Uterus (tissue), 4 donors: ENCODE measurements around the gene BCAS3. TPM values are rescaled to one million over a fixed set of nuclear protein-coding genes. Genes with fewer than 3 reads are reported as not detected.

Source experiments
- DNase-seq, 2 donors: peaks; one replicate each; pipeline ENCODE4 v3.0.0-alpha.2; 2019 to 2020
- H3K27ac ChIP-seq, 2 donors: fragments of 200-600 bp; sonication (generic); 1 replicate in 1 of 2; 2 replicates in 1 of 2; pipeline ENCODE4 v1.5.1; 2016 to 2018
- H3K27me3 ChIP-seq, 2 donors: fragments of 200-600 bp; sonication (generic); one replicate each; pipeline ENCODE4 v1.5.1; 2018 to 2019; ENCODE audit warnings: control low read depth in 1 of 2
- H3K36me3 ChIP-seq, 2 donors: fragments of 200-600 bp; sonication (generic); one replicate each; pipeline ENCODE4 v1.5.1; 2019; ENCODE audit warnings: control low read depth in 1 of 2
- H3K4me1 ChIP-seq, 2 donors: fragments of 200-600 bp; sonication (generic); one replicate each; pipeline ENCODE4 v1.5.1; 2018 to 2019; ENCODE audit warnings: control low read depth in 1 of 2
- H3K4me3 ChIP-seq, 2 donors: fragments of 200-600 bp; sonication (generic); 1 replicate in 1 of 2; 2 replicates in 1 of 2; pipeline ENCODE4 v1.5.1; 2018 to 2019; ENCODE audit warnings: mild to moderate bottlenecking in 1 of 2
- H3K9me3 ChIP-seq, 2 donors: fragments of 200-600 bp; sonication (generic); one replicate each; pipeline ENCODE4 v1.5.1; 2019; ENCODE audit warnings: control low read depth in 1 of 2
- CTCF ChIP-seq, 4 experiments: fragments of 200-600 bp in 2 of 4; fragments of 450-650 bp in 2 of 4; sonication (generic) in 2 of 4; IDR thresholded peaks; one replicate each; pipeline ENCODE4 v1.5.1; 2016 to 2019; ENCODE audit warnings: antibody characterized with exemption in 4 of 4, mild to moderate bottlenecking in 2 of 4, moderate library complexity in 1 of 4
- POLR2A ChIP-seq, 2 donors: fragments of 450-650 bp; IDR thresholded peaks; one replicate each; pipeline ENCODE4 v1.6.1; 2016; ENCODE audit warnings: antibody characterized with exemption in 2 of 2, mild to moderate bottlenecking in 1 of 2, moderate library complexity in 1 of 2
- intact Hi-C: fragments of 100-400 bp; cut with DNase I; formaldehyde crosslinking; loops from one replicate; pipeline ENCODE4 v1.15.1; 2023; ENCODE audit warnings: low total_unique reads
- total RNA-seq, 4 donors: library from RNA; depleted of rRNA in 3 of 4; stranded (reverse); fragments of >200 nt in 3 of 4; gene quantifications; one replicate each; pipeline versions ENCODE4 v1.1.0 to v1.2.4, GENCODE V29; 2014 to 2023
- donor health status: DM: yes; HTN: yes; CAD: no.

BCAS3 gene
- total RNA-seq, 4 donors from 2014 or later, result 42.6 to 147 (median 83.7) TPM

- H3K4me3 ChIP-seq, result no peak overlapping the region
- no peaks in the 10 kb centered on the region for H3K36me3 ChIP-seq
- no peaks in the 10 kb centered on the region for H3K4me1 ChIP-seq
- no peaks in the 10 kb centered on the region for H3K27me3 ChIP-seq
- intact Hi-C loops, result no loop called here
- DNase-seq, result no peak
- TF ChIP-seq CTCF (IDR thresholded peaks at IDR 0.05) (no peak), POLR2A (IDR thresholded peaks at IDR 0.05) (no peak)
- no peaks in the 10 kb centered on the region for H3K9me3 ChIP-seq
- H3K27ac ChIP-seq, result no peak overlapping the region
Measured at GRCh38 chr17:61306003-61306402, 628.4 kb downstream of the BCAS3 start.

- peak; percentile 58 to 81 for DNase-seq
- intact Hi-C loops, result no loop called here
- TF ChIP-seq CTCF (IDR thresholded peaks at IDR 0.05), result peak in 1 of 4 experiments; percentile 2
- TF ChIP-seq POLR2A (IDR thresholded peaks at IDR 0.05), result no peak
- Histone ChIP-seq H3K4me3 (no peak overlapping the region), H3K4me1 (peaks cover under 1 to 3% of the 10 kb centered on the region in 2 donors), H3K27ac (peak overlapping the region; percentile 62 to 69), H3K27me3 (no peaks in the 10 kb centered on the region), H3K36me3 (no peaks in the 10 kb centered on the region), H3K9me3 (no peaks in the 10 kb centered on the region)
Measured at GRCh38 chr17:61307905-61308886, 630.5 kb downstream of the BCAS3 start.

- Histone ChIP-seq H3K27ac (peak overlapping the region; percentile 62 to 69), H3K27me3 (no peaks in the 10 kb centered on the region), H3K4me3 (no peak overlapping the region), H3K9me3 (no peaks in the 10 kb centered on the region), H3K4me1 (peaks cover 13% of the 10 kb centered on the region in 2 donors), H3K36me3 (no peaks in the 10 kb centered on the region)
- intact Hi-C loops, result loop anchor here (10.0 kb wide), 1 partner anchor 65 kb away; no protein-coding TSS in a partner anchor
- no peak for TF ChIP-seq POLR2A (IDR thresholded peaks at IDR 0.05)
- TF ChIP-seq CTCF (IDR thresholded peaks at IDR 0.05), result no peak
- DNase-seq, result no peak
Measured at GRCh38 chr17:61309362-61310256, 632.0 kb downstream of the BCAS3 start.

- intact Hi-C loops, result loop anchor here (10.0 kb wide), 1 partner anchor 64 kb away; no protein-coding TSS in a partner anchor
- H3K36me3 ChIP-seq, result no peaks in the 10 kb centered on the region
- no peaks in the 10 kb centered on the region for H3K9me3 ChIP-seq
- H3K27ac ChIP-seq, result peak overlapping the region in 1 of 2 donors; percentile 62
- no peak overlapping the region for H3K4me3 ChIP-seq
- no peak for DNase-seq
- no peaks in the 10 kb centered on the region for H3K27me3 ChIP-seq
- peaks cover 16 to 23% of the 10 kb centered on the region in 2 donors for H3K4me1 ChIP-seq
- TF ChIP-seq CTCF (IDR thresholded peaks at IDR 0.05) (no peak), POLR2A (IDR thresholded peaks at IDR 0.05) (no peak)
Measured at GRCh38 chr17:61310590-61310989, 632.9 kb downstream of the BCAS3 start.
